Measurements from ENCODE around the gene RUNX2. TPM values are rescaled to one million over a fixed set of nuclear protein-coding genes. Genes with fewer than 3 reads are reported as not detected.

RUNX2 gene
- total and polyA plus RNA-seq, 2 experiments from 2014 or later: 0.66 to 1.7 TPM

DNA sequence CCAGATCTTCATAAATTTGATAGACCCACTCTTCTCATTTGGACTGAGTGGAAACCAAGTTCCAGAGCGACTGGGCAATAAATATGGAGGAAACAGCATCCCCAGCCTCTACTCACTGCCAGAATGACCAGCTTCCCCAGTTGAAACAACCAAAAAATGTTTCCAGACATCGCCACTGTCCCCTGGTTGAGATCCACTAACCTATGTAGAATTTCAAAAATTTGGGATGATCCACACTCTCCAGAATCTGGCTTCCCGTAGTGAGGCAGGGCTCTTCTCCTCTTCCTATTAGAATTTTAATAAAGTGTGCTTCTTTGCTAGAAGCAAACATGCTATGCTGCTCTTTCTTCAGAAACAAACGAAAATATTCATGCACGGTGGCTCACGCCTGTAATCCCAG is 336.6 kb downstream of the RUNX2 start (continued):
- TF ChIP-seq, protein P1, sequence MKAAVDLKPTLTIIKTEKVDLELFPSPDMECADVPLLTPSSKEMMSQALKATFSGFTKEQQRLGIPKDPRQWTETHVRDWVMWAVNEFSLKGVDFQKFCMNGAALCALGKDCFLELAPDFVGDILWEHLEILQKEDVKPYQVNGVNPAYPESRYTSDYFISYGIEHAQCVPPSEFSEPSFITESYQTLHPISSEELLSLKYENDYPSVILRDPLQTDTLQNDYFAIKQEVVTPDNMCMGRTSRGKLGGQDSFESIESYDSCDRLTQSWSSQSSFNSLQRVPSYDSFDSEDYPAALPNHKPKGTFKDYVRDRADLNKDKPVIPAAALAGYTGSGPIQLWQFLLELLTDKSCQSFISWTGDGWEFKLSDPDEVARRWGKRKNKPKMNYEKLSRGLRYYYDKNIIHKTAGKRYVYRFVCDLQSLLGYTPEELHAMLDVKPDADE (IDR thresholded peaks at IDR 0.05): no peak
- TF ChIP-seq CREB1 (CRISPR knock-in tag; IDR thresholded peaks at IDR 0.05; ENCODE audit: low read depth) (no peak), JUNB (IDR thresholded peaks at IDR 0.05; ENCODE audit: unreplicated experiment) (no peak)
- TF ChIP-seq, protein P2, sequence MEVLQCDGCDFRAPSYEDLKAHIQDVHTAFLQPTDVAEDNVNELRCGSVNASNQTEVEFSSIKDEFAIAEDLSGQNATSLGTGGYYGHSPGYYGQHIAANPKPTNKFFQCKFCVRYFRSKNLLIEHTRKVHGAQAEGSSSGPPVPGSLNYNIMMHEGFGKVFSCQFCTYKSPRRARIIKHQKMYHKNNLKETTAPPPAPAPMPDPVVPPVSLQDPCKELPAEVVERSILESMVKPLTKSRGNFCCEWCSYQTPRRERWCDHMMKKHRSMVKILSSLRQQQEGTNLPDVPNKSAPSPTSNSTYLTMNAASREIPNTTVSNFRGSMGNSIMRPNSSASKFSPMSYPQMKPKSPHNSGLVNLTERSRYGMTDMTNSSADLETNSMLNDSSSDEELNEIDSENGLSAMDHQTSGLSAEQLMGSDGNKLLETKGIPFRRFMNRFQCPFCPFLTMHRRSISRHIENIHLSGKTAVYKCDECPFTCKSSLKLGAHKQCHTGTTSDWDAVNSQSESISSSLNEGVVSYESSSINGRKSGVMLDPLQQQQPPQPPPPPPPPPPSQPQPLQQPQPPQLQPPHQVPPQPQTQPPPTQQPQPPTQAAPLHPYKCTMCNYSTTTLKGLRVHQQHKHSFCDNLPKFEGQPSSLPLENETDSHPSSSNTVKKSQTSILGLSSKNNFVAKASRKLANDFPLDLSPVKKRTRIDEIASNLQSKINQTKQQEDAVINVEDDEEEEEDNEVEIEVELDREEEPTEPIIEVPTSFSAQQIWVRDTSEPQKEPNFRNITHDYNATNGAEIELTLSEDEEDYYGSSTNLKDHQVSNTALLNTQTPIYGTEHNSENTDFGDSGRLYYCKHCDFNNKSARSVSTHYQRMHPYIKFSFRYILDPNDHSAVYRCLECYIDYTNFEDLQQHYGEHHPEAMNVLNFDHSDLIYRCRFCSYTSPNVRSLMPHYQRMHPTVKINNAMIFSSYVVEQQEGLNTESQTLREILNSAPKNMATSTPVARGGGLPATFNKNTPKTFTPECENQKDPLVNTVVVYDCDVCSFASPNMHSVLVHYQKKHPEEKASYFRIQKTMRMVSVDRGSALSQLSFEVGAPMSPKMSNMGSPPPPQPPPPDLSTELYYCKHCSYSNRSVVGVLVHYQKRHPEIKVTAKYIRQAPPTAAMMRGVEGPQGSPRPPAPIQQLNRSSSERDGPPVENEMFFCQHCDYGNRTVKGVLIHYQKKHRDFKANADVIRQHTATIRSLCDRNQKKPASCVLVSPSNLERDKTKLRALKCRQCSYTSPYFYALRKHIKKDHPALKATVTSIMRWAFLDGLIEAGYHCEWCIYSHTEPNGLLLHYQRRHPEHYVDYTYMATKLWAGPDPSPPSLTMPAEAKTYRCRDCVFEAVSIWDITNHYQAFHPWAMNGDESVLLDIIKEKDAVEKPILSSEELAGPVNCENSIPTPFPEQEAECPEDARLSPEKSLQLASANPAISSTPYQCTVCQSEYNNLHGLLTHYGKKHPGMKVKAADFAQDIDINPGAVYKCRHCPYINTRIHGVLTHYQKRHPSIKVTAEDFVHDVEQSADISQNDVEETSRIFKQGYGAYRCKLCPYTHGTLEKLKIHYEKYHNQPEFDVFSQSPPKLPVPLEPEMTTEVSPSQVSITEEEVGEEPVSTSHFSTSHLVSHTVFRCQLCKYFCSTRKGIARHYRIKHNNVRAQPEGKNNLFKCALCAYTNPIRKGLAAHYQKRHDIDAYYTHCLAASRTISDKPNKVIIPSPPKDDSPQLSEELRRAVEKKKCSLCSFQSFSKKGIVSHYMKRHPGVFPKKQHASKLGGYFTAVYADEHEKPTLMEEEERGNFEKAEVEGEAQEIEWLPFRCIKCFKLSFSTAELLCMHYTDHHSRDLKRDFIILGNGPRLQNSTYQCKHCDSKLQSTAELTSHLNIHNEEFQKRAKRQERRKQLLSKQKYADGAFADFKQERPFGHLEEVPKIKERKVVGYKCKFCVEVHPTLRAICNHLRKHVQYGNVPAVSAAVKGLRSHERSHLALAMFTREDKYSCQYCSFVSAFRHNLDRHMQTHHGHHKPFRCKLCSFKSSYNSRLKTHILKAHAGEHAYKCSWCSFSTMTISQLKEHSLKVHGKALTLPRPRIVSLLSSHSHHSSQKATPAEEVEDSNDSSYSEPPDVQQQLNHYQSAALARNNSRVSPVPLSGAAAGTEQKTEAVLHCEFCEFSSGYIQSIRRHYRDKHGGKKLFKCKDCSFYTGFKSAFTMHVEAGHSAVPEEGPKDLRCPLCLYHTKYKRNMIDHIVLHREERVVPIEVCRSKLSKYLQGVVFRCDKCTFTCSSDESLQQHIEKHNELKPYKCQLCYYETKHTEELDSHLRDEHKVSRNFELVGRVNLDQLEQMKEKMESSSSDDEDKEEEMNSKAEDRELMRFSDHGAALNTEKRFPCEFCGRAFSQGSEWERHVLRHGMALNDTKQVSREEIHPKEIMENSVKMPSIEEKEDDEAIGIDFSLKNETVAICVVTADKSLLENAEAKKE (CRISPR knock-in tag; IDR thresholded peaks at IDR 0.05): no peak

DNA sequence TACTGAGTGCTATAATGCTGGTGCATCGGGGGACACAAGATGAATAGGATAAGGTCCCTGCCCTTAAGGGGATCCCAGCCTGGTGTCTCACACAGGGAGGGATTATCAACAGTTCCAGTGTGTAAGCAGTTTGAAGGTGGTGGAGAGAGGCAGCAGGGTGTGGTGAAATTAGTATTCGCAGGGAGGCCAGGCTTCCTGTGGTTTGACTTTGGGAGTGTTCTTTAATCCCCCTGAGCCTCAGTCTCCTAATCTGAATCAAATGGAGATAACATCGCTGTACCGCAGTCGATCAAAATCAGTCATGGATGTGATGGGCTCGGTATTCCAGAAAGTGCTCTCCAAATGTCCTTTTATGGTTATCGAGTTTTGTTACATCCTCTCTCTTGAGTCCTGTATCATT is 337.7 kb downstream of the RUNX2 start:
- H3K79me2 ChIP-seq (replicated peaks; ENCODE audit: insufficient read depth): no peaks in the 10 kb centered on the region
- peaks cover 13% of the 10 kb centered on the region for H3K4me1 ChIP-seq (ENCODE audit: insufficient read depth)
- H3K4me2 ChIP-seq: peak overlapping the region; percentile 60
- Mint-ChIP-seq H3K9me3 (no peaks in the 10 kb centered on the region), H3K27ac (no peak overlapping the region), H3K27me3 (ENCODE audit: insufficient read depth, low read depth, poor library complexity) (peaks cover 37% of the 10 kb centered on the region), H3K36me3 (ENCODE audit: low read depth) (no peaks in the 10 kb centered on the region; the same call in 2 of the 3 replicates), H3K4me3 (no peak overlapping the region), H3K4me1 (peaks cover 32% of the 10 kb centered on the region)
- no peaks in the 10 kb centered on the region for H3K36me3 ChIP-seq (ENCODE audit: insufficient read depth)
- DNase-seq (ENCODE audit: low spot score) (no peak), ATAC-seq (no peak)
- H3F3A ChIP-seq (replicated peaks; ENCODE audit: low read depth): no peaks in the 10 kb centered on the region
- no peaks in the 10 kb centered on the region for H4K20me1 ChIP-seq (replicated peaks; ENCODE audit: insufficient read depth)
- no peaks in the 10 kb centered on the region for H3K9me2 ChIP-seq (ENCODE audit: insufficient read depth)
- H2AFZ ChIP-seq: no peak overlapping the region
- peaks cover 42% of the 10 kb centered on the region for H3K27me3 ChIP-seq (ENCODE audit: insufficient read depth)
- H3K4me3 ChIP-seq: no peak overlapping the region
- H3K27ac ChIP-seq (ENCODE audit: low read depth): no peak overlapping the region
- TF ChIP-seq EZH2 (IDR thresholded peaks at IDR 0.05; ENCODE audit: low read depth, unreplicated experiment) (no peak), STAT1 (IDR thresholded peaks at IDR 0.05; ENCODE audit: unreplicated experiment) (no peak)
- TF ChIP-seq, protein P3, sequence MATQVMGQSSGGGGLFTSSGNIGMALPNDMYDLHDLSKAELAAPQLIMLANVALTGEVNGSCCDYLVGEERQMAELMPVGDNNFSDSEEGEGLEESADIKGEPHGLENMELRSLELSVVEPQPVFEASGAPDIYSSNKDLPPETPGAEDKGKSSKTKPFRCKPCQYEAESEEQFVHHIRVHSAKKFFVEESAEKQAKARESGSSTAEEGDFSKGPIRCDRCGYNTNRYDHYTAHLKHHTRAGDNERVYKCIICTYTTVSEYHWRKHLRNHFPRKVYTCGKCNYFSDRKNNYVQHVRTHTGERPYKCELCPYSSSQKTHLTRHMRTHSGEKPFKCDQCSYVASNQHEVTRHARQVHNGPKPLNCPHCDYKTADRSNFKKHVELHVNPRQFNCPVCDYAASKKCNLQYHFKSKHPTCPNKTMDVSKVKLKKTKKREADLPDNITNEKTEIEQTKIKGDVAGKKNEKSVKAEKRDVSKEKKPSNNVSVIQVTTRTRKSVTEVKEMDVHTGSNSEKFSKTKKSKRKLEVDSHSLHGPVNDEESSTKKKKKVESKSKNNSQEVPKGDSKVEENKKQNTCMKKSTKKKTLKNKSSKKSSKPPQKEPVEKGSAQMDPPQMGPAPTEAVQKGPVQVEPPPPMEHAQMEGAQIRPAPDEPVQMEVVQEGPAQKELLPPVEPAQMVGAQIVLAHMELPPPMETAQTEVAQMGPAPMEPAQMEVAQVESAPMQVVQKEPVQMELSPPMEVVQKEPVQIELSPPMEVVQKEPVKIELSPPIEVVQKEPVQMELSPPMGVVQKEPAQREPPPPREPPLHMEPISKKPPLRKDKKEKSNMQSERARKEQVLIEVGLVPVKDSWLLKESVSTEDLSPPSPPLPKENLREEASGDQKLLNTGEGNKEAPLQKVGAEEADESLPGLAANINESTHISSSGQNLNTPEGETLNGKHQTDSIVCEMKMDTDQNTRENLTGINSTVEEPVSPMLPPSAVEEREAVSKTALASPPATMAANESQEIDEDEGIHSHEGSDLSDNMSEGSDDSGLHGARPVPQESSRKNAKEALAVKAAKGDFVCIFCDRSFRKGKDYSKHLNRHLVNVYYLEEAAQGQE (IDR thresholded peaks at IDR 0.05; ENCODE audit: unreplicated experiment): no peak
